Measurements from ENCODE around the gene ROBO2.

GRCh38 chr3:77248420-77248819 lies 208.5 kb downstream of the ROBO2 start:
- TF ChIP-seq CTCF (IDR thresholded peaks at IDR 0.05) (no peak), POLR2A (IDR thresholded peaks at IDR 0.05) (no peak), EP300 (IDR thresholded peaks at IDR 0.05) (no peak), POLR2AphosphoS5 (IDR thresholded peaks at IDR 0.05) (no peak)
